ENCODE measurements around the gene TMEM101. TPM values are rescaled to one million over a fixed set of nuclear protein-coding genes. Genes with fewer than 3 reads are reported as not detected.

The TMEM101 gene
- total and polyA plus RNA-seq, 2 donors (not counting 1 experiment from before 2014, with no cell fraction given): 16.3 to 25.3 TPM

DNA sequence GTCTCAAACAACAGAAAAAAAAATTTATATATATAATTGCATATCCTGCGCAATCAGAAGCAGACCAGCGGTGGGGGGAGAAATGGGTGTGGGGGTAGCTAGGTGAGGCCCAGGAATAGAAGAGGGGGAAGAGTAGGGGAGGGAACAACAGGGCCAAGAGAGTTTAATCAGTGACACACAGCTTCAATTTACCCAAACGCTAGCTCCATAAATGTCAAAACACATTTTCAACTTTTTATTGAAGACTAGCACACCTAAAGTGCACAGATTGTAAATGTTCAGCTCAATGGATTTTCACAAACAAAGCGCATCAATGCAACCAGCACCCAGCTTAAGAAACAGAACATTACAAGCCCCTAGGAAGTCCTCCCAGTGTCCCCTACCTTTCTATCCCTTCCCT lies 35.1 kb downstream of the TMEM101 start:
- H2AFZ ChIP-seq (ENCODE audit: insufficient read depth, low read depth, low read length, poor library complexity, severe bottlenecking): no peak overlapping the region
- no peaks in the 10 kb centered on the region for H3K9me3 Mint-ChIP-seq (ENCODE audit: insufficient read depth)
- peaks cover 0 to 5% (median 0%) of the 10 kb centered on the region in 3 donors for H3K9me3 ChIP-seq (ENCODE audit: control extremely low read depth in 1 of 3, control insufficient read depth in 2 of 3, insufficient read depth in 1 of 3, low read length in 2 of 3)
- peaks cover 0 to 35% (median 24%) of the 10 kb centered on the region in 4 experiments for H3K27me3 ChIP-seq (replicated peaks in 1 of 4; ENCODE audit: control extremely low read depth in 1 of 4, control insufficient read depth in 3 of 4, insufficient read depth in 4 of 4, low read length in 3 of 4)
- H3K4me2 ChIP-seq (replicated peaks; ENCODE audit: low read depth, low read length, poor library complexity, severe bottlenecking): no peak overlapping the region
- H3K27ac ChIP-seq (ENCODE audit: low read length in 2 of 2): no peak overlapping the region
- intact Hi-C loops (cut with micrococcal nuclease): no loop called here
- no peaks in the 10 kb centered on the region for H4K20me1 ChIP-seq (ENCODE audit: control insufficient read depth, insufficient read depth, low read length, poor library complexity, severe bottlenecking)
- no peaks in the 10 kb centered on the region for H3K79me2 ChIP-seq (ENCODE audit: control insufficient read depth, insufficient read depth, low read length)
- no peak overlapping the region for H3K9ac ChIP-seq (ENCODE audit: low read length)
- ChIA-PET CTCF (interaction anchor here (0.9 to 1.3 kb wide), 2 partner anchors 34 to 189 kb away, joined by 3 read pairs; no protein-coding TSS in a partner anchor), POLR2A (no interaction called here)
- no peak overlapping the region for H3K4me3 ChIP-seq (ENCODE audit: control extremely low read depth in 1 of 5, extremely low read depth in 1 of 5, insufficient read depth in 1 of 5, low read depth in 2 of 5, low read length in 4 of 5)
- ATAC-seq (ENCODE audit: low read depth) (no peak), DNase-seq (no peak)
- H3K4me1 Mint-ChIP-seq: peaks cover 2% of the 10 kb centered on the region
- H3K4me3 Mint-ChIP-seq: no peak overlapping the region
- H3K4me1 ChIP-seq (ENCODE audit: control insufficient read depth in 2 of 2, insufficient read depth in 2 of 2, low read length in 2 of 2): peaks cover 10 to 11% of the 10 kb centered on the region in 2 donors
- TF ChIP-seq, protein P1, sequence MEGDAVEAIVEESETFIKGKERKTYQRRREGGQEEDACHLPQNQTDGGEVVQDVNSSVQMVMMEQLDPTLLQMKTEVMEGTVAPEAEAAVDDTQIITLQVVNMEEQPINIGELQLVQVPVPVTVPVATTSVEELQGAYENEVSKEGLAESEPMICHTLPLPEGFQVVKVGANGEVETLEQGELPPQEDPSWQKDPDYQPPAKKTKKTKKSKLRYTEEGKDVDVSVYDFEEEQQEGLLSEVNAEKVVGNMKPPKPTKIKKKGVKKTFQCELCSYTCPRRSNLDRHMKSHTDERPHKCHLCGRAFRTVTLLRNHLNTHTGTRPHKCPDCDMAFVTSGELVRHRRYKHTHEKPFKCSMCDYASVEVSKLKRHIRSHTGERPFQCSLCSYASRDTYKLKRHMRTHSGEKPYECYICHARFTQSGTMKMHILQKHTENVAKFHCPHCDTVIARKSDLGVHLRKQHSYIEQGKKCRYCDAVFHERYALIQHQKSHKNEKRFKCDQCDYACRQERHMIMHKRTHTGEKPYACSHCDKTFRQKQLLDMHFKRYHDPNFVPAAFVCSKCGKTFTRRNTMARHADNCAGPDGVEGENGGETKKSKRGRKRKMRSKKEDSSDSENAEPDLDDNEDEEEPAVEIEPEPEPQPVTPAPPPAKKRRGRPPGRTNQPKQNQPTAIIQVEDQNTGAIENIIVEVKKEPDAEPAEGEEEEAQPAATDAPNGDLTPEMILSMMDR (IDR thresholded peaks at IDR 0.05): no peak
- no peak for TF ChIP-seq EZH2 (IDR thresholded peaks at IDR 0.05; ENCODE audit: borderline replicate concordance, insufficient read depth, low read depth, low read length, poor library complexity, severe bottlenecking)
- H3K27me3 Mint-ChIP-seq: peaks cover 33% of the 10 kb centered on the region
- 100% methylated on average over 1 of the region's 4 CpGs for WGBS (ENCODE audit: insufficient coverage)
- H3K27ac Mint-ChIP-seq: no peak overlapping the region
- no peaks in the 10 kb centered on the region for H3K36me3 ChIP-seq (replicated peaks in 1 of 2; ENCODE audit: control extremely low read depth in 1 of 2, control insufficient read depth in 1 of 2, extremely low read depth in 1 of 2, insufficient read depth in 2 of 2, low read length in 1 of 2)

DNA sequence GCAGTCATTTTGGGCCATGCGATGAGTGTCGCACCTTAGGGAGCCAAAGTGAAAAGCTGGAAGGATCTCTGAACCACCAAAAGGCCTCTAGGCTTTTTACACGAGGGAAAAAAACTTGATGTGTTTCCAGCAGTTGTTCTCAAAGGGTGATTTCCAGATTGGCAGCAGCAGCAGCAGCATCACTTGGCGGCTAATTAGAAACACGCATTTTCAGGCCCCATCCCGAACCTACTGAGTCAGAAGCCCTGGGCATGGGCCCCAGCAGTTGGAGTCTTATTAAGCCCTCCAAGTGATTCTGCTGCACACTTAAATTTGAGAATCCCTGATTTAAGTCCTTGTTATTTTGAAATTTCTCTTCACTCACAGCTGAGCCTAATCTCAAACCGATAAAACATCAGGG lies 35.8 kb downstream of the TMEM101 start:
- WGBS (ENCODE audit: insufficient coverage): 78% methylated on average over 6 of the region's 7 CpGs
- Histone ChIP-seq H3K27ac (ENCODE audit: low read length in 2 of 2) (no peak overlapping the region), H2AFZ (ENCODE audit: insufficient read depth, low read depth, low read length, poor library complexity, severe bottlenecking) (no peak overlapping the region), H3K9ac (ENCODE audit: low read length) (no peak overlapping the region), H3K9me3 (ENCODE audit: control extremely low read depth in 1 of 3, control insufficient read depth in 2 of 3, insufficient read depth in 1 of 3, low read length in 2 of 3) (peaks cover 0 to 5% (median 0%) of the 10 kb centered on the region in 3 donors), H3K4me1 (ENCODE audit: control insufficient read depth in 2 of 2, insufficient read depth in 2 of 2, low read length in 2 of 2) (peaks cover 8 to 10% of the 10 kb centered on the region in 2 donors), H4K20me1 (ENCODE audit: control insufficient read depth, insufficient read depth, low read length, poor library complexity, severe bottlenecking) (no peaks in the 10 kb centered on the region), H3K4me2 (replicated peaks; ENCODE audit: low read depth, low read length, poor library complexity, severe bottlenecking) (no peak overlapping the region), H3K79me2 (ENCODE audit: control insufficient read depth, insufficient read depth, low read length) (no peaks in the 10 kb centered on the region), H3K4me3 (ENCODE audit: control extremely low read depth in 1 of 5, extremely low read depth in 1 of 5, insufficient read depth in 1 of 5, low read depth in 2 of 5, low read length in 4 of 5) (no peak overlapping the region), H3K27me3 (replicated peaks in 1 of 4; ENCODE audit: control extremely low read depth in 1 of 4, control insufficient read depth in 3 of 4, insufficient read depth in 4 of 4, low read length in 3 of 4) (peaks cover 0 to 28% (median 19%) of the 10 kb centered on the region in 4 experiments), H3K36me3 (replicated peaks in 1 of 2; ENCODE audit: control extremely low read depth in 1 of 2, control insufficient read depth in 1 of 2, extremely low read depth in 1 of 2, insufficient read depth in 2 of 2, low read length in 1 of 2) (no peaks in the 10 kb centered on the region)
- Mint-ChIP-seq H3K27ac (no peak overlapping the region), H3K9me3 (ENCODE audit: insufficient read depth) (no peaks in the 10 kb centered on the region), H3K4me1 (peaks cover 2% of the 10 kb centered on the region), H3K4me3 (no peak overlapping the region), H3K27me3 (peaks cover 35% of the 10 kb centered on the region)
- intact Hi-C loops (cut with micrococcal nuclease): no loop called here
- no peak for TF ChIP-seq EZH2 (IDR thresholded peaks at IDR 0.05; ENCODE audit: borderline replicate concordance, insufficient read depth, low read depth, low read length, poor library complexity, severe bottlenecking)
- TF ChIP-seq, protein P1 (IDR thresholded peaks at IDR 0.05): no peak
- DNase-seq (no peak), ATAC-seq (ENCODE audit: low read depth) (no peak)
- CTCF ChIA-PET: interaction anchor here (1.3 kb wide), 1 partner anchor 189 kb away, joined by 3 read pairs; no protein-coding TSS in a partner anchor
- POLR2A ChIA-PET: no interaction called here

Measured in B cell (primary cell).